Measurements from ENCODE around the gene P2RX2.

The P2RX2 gene

DNA sequence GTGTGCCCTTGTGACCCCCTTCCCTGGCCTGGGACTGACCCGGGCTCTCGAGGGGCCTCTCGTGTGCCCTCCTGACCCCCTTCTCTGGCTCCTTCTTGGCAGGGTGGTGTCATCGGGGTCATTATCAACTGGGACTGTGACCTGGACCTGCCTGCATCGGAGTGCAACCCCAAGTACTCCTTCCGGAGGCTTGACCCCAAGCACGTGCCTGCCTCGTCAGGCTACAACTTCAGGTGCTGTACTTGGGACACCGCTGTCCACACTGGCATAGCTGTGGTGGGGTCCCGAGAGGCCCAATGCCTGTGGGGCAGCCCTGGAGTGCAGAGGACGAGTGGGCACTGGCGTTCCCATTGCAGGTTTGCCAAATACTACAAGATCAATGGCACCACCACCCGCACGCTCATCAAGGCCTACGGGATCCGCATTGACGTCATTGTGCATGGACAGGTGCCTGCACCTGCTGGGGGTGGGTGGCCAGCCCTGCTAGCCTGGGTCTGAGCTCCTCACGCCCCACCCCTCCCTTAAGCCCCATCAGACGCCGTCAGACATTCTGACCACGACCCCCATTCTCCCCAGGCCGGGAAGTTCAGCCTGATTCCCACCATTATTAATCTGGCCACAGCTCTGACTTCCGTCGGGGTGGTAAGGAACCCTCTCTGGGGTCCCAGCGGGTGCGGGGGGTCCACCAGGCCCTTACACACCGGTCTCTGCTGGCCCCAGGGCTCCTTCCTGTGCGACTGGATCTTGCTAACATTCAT is 2.5 kb downstream of the P2RX2 start:
- no peak for DNase-seq

- DNase-seq, result no peak
Observed at GRCh38 chr12:132621657-132622435, 3.3 kb downstream of the P2RX2 start.

DNA sequence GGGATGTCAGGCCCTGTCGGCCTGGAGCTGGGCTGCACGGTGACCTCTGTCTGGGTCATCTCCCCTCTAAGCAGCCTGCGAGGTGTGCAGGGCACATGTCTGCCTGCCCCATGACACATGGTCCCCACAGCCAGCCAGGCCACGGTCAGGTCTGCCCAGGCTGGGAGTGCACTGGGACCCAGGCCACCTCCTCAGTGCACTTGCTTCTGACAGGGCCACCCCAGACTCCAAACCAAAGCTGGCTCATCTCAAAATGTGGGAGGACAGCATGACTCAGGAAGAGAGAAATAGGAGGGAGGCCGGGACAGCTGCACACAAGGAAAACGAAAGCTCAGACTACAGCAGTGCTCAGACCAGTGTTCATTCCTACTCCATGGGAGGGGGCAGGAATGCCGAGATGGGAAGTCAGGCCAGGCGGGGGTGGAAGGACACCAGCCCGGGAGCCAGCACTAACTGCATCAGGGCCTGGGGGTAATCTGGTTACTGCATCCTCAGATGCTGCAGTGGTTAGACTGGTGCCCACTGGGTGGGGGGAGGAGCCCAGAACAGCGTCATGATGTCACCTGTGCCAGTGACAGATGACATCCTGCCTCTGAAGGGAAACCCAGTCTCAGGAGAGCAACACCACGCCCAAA is 4.0 kb downstream of the P2RX2 start:
- DNase-seq, result no peak

GRCh38 chr12:132623072-132623869 is 4.7 kb downstream of the P2RX2 start:
- DNase-seq, result no peak

- no peak for DNase-seq
Observed at GRCh38 chr12:132624186-132624855, 5.7 kb downstream of the P2RX2 start.

DNA sequence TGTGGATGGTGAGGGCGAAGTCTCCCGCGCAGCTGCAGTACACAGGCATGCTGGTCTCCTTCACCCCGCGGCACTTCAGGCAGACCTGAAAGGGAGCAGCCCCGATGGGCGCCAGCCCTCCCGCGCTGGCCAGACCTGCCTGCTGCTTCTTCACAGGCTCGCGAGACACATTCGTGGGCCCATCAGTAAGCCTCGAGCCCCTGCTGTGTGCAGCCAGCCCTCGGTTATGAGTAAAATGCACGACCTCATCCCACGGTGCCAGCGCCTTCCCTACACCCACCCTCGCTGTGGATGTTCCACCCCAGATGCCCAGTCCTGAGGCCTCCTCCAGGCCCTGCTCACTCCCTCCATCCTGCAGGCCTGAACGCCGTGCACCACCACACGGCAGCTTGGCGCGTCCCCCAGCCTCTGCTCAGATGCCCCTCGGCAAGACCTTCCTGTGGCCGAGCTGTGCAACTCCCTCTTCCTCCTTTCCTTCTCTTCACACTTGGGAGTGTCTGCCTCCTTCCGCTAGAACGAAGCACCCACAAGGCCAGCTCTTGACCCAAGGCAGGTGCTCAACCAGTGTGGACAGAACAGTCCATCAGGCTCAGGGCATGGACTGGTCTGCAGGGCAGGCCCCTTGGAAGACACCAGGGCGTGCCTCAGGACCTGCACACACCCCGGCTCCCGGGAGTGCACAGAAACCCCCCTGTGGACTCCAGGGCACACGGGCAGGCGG is 6.5 kb downstream of the P2RX2 start:
- no peak for DNase-seq

DNA sequence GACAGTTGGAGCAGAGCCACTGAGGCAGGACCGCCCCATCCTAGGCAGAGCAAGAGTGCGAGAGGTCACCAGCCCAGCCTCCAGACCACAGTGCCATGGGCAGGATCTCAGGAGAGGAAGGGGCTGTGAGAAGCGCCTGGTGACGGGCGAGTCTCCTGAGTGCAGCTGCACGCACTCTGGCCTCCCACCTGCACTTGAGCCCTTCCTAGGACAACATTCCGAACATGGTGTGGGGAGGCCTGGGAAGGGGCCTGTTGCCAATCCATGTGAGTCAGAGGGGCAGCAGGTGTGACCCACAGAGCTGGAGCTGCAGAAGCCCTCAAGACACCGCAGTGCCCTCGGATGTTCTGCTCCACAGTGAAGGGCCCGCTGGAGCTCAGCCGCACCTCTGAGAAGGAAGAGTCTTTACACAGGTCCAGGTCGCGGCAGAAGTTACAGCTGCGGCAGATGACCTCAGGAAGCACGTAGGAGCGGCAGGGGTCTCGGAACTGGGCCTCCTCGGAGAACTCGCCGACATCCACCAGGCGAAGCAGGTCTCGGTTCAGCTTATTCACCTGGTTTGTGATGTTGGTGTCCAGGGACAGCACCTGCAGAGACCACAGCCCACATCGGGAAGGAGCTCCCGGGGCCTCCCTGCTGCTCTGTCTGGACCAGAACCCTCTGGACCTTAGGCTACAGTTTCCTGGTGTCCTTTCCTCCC is 7.3 kb downstream of the P2RX2 start:
- DNase-seq, result no peak

DNA sequence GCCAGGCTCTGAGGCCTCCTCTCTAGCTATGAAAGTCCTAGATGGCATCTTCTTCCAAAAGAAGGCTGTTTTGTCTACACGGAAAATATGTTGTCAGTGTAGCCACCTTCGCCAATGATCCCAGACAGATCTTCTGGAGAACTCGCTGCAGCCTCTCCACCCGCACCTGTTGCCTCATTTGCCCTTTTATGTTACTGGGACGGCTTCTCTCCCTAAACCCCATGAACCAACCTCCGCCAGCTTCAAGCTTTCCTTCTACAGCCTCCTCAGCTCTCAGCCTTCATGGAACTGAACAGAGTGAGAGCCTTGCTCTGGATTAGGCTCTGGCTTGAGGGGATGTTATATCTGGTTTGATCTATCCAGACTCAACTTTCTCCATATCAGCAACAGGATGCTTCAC is 10.8 kb downstream of the P2RX2 start:
- no peak for DNase-seq

DNA sequence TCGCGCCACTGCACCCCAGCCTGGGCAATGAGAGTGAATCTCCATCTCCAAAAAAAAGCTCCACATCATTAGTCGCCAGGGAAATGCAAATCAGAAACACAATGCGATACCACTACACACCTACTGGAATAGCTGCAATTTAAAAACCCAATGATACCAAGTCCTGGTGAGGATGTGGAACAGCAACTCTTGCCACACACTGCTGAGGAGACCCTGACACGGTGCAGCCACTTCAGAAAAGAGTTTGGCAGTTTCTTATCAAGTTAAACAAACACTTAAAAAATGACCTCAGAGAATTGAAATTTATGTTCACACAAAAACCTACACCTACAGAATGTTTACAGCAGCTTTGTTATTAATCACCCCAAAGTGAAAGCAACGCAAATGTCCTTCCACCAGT is 12.1 kb downstream of the P2RX2 start:
- no peak for DNase-seq

- no peak for DNase-seq
Observed at GRCh38 chr12:132631666-132632065, 13.1 kb downstream of the P2RX2 start.

GRCh38 chr12:132632521-132633228 is 14.1 kb downstream of the P2RX2 start:
- no peak for DNase-seq

DNA sequence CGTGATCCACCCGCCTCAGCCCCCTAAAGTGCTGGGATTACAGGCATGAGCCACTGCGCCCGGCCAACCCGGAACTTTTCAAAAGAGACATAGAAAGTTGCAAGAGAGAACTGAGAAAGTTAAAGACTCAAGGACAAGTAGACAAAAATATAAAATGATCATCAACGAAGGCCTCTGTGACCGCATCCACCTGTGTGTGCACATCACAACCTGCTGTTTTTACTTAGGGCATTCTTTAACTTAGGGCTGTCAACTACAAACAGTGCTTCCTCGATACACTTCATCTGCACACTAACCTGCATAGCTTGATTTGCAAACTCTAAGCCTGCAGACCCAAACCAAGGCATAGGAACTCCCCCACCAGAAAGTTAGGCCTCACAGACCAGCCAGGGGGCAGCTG is 14.8 kb downstream of the P2RX2 start:
- no peak for DNase-seq

DNA sequence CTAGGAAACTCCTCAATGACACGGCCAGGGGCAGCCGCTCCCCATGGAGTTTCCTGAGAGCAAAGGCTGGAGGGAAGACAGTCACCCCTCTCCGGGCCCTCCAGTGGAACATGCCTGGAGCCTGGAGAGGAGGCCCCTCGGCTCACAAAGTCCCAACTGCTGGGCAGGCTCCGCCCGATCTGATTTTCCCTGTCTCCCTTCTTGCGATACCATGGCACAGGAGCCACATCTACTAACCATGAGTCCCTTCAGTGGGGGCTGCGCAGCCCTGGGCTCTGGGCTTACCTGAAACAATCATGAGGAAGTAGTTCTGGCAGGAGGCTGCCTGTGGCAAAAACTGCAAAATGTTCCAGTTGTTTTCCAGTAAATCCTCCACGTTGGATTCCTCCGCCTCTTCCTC is 15.3 kb downstream of the P2RX2 start:
- DNase-seq, result no peak

DNA sequence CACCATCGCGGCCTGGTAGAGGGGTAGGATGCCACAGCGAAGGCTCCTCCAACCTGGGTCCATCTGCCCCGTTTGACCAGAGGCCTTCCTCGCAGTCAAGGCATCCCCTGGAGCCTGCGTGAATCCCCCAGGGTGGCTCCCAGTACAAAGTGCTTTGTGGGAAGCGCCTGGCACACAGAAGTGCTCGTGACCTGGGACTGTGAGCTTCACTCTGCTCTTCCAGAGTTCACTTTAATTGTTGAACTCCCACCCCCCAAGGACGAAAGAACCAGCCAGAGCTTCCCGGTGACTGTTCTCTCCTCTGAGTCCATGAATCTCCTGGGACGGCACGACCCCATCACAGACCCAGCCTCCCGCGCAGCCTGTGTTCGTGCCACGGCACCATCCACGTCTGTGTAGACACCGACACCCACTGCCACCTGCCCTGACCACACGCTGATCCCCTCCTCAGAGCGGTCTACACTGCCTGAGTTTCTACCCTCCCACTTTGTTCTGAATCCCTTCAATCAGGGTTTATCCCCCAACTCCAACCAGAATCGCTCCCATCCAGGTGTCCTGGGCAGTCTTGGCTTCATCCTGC is 15.9 kb downstream of the P2RX2 start:
- no peak for DNase-seq

DNA sequence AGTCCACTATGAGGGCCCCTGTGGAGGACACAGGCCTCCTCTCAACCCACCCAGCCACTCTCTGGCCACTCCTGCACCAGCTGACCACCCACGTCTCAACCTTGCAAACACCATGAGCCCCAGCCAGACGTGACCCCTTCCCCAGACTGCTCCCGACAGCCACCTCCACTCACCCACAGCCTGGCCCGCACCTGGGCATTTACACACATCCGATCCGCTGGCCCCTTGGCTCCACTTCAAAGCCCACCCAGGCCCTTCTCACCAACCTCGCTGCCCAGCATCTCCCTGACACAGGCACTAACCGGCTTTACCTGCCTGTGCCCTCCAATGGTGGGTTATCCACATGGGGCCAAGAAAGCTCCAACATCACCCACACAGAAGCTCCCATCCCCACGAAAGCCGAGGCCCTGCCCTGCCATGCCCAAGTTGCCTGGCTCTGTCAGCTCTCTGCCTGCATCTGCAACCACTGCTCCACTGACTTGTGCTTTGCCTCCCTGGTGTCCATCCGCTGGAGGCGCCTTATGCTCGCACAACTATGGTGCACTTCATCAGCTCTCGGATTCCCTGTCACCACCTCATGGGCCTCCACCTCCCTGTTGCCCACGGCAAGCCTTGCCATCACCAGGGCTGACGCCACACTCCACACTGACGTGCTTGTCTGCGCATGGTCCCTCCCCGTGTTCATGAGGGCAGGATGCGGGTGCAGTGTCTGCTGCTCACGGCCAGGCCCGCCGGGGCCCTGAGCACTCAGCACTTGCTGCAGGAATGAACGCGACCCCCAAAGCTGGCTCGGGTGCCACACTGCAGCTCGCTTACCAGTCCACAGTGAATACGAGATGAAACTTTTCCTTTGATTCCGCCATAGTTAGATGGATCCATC is 16.7 kb downstream of the P2RX2 start:
- no peak for DNase-seq

DNA sequence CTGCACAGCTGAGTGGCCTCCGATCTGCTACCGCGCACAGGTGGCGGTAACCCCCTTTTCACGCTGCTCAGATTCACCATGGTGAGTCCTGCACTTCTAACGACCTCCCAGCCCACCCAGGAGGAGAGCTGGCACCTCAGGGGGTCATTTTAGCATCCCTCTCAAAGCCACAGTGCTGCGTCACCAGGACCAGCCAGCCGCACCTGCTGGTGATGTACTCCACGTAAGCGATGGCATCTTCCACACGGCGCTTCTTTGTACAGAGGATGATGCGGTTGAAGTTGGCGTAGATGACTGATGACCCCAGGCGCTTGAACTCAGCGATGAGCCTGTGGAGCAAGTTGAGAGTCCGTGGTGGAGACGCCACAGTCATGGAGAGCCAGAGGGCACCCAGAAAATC is 19.2 kb downstream of the P2RX2 start:
- no peak for DNase-seq

DNA sequence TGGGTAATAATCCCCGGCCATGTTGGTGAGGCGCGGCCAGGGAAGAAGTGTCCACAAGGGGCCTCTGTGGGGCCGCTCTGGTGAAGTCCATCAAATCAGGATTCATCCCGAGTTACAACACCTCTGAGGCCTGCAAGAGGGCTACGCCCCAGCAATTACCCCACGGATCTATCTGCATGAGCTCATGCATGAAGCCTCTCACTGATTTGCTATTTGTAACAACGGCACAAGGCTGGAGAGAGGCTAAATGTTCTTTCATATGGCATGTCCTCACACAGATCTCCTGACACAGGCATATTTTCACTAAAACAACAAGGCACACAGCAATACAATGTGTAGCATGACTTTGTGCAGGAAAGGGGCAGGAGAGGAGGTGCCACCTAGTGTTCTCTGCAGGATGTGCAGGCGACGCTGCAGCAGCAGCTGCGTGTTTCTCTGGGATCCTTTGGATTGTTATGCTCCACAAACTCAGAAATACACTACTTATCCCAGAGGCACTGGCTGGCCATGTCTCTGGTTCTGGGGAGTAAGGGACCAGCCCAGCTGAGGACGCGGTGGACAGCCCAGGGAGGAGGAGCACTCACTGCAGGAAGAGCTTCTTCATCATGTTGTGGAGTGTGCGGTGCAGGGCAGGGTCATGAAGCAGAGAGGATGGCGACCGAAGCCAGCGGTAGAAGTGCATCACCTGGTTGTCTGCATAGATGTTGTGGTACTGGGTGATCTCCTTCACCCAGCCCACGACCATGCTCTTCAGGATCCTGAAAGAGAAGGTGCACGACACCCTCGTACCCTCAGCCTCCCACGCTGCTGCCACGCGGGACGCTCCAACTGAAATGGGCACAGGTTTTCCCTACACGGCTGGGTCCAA is 20.2 kb downstream of the P2RX2 start:
- no peak for DNase-seq

- no peak for DNase-seq
Observed at GRCh38 chr12:132639956-132640520, 21.5 kb downstream of the P2RX2 start.
